ENCODE data around the gene DOCK9. TPM values are rescaled to one million over a fixed set of nuclear protein-coding genes. Genes with fewer than 3 reads are reported as not detected.

The DOCK9 gene
- total RNA-seq, 1 experiment from 2014 or later: 36.6 TPM

GRCh38 chr13:98831236-98831635 is 146.6 kb downstream of the DOCK9 start:
- no peak overlapping the region; the same call in 1 of the 2 replicates for H3K27ac Mint-ChIP-seq

GRCh38 chr13:98829541-98829940 is 148.3 kb downstream of the DOCK9 start:
- H3K27me3 Mint-ChIP-seq (ENCODE audit: low read depth): no peaks in the 10 kb centered on the region
- H3K9me3 Mint-ChIP-seq: peaks cover 3% of the 10 kb centered on the region; the same call in 1 of the 2 replicates
- peaks cover 36% of the 10 kb centered on the region for H3K4me1 Mint-ChIP-seq
- no peak overlapping the region for H3K27ac Mint-ChIP-seq
- CTCF ChIA-PET: interaction anchor here (4.3 kb wide), 1 partner anchor 10 kb away, joined by 40 read pairs; no protein-coding TSS in a partner anchor
- TF ChIP-seq CREB1 (CRISPR knock-in tag; IDR thresholded peaks at IDR 0.05) (no peak), HMGXB4 (CRISPR knock-in tag; IDR thresholded peaks at IDR 0.05) (no peak), NFYB (CRISPR knock-in tag; conservative IDR thresholded peaks at IDR 0.05; ENCODE audit: low read depth) (no peak)
- POLR2A ChIA-PET: no interaction called here
- H3K4me3 Mint-ChIP-seq: no peak overlapping the region
- DNase-seq (ENCODE audit: low spot score) (no peak), ATAC-seq (no peak)
- peaks cover 3% of the 10 kb centered on the region for H3K36me3 Mint-ChIP-seq

More at GRCh38 chr13:98831236-98831635, 146.6 kb downstream of the DOCK9 start:
- ATAC-seq (no peak), DNase-seq (ENCODE audit: low spot score) (no peak)
- Mint-ChIP-seq H3K4me1 (peaks cover 33% of the 10 kb centered on the region), H3K9me3 (peaks cover 3% of the 10 kb centered on the region; the same call in 1 of the 2 replicates), H3K4me3 (no peak overlapping the region), H3K36me3 (peaks cover 3% of the 10 kb centered on the region), H3K27me3 (ENCODE audit: low read depth) (no peaks in the 10 kb centered on the region)
- no peak for TF ChIP-seq ESRRA (CRISPR knock-in tag; IDR thresholded peaks at IDR 0.05; ENCODE audit: borderline replicate concordance)
- CTCF ChIA-PET: interaction anchor here (2.6 kb wide), 1 partner anchor 9 kb away, joined by 9 read pairs; no protein-coding TSS in a partner anchor
- POLR2A ChIA-PET: no interaction called here

GRCh38 chr13:98828614-98829013 is 149.2 kb downstream of the DOCK9 start:
- DNase-seq (ENCODE audit: low spot score): no peak
- no peak for ATAC-seq
- Mint-ChIP-seq H3K27me3 (ENCODE audit: low read depth) (no peaks in the 10 kb centered on the region), H3K9me3 (peaks cover 3% of the 10 kb centered on the region; the same call in 1 of the 2 replicates), H3K27ac (no peak overlapping the region), H3K36me3 (peaks cover 3% of the 10 kb centered on the region), H3K4me1 (peaks cover 27% of the 10 kb centered on the region), H3K4me3 (no peak overlapping the region)
- ChIA-PET POLR2A (no interaction called here), CTCF (interaction anchor here (0.9 to 4.3 kb wide), 4 partner anchors 11 to 437 kb away, joined by 3 to 40 read pairs (median 3); no protein-coding TSS in a partner anchor)
- no peak for TF ChIP-seq ATF1 (CRISPR knock-in tag; IDR thresholded peaks at IDR 0.05)
- TF ChIP-seq NR1H2 (CRISPR knock-in tag; IDR thresholded peaks at IDR 0.05): no peak
- no peak for TF ChIP-seq ESRRA (CRISPR knock-in tag; IDR thresholded peaks at IDR 0.05; ENCODE audit: borderline replicate concordance)
- no peak for TF ChIP-seq RORB (CRISPR knock-in tag; IDR thresholded peaks at IDR 0.05)
- no peak for TF ChIP-seq SP1 (CRISPR knock-in tag; conservative IDR thresholded peaks at IDR 0.05)
- no peak for TF ChIP-seq E2F4 (CRISPR knock-in tag; IDR thresholded peaks at IDR 0.05; ENCODE audit: borderline replicate concordance, low read depth)
- no peak for TF ChIP-seq CDX4 (CRISPR knock-in tag; IDR thresholded peaks at IDR 0.05; ENCODE audit: borderline replicate concordance)
- TF ChIP-seq ATF2 (CRISPR knock-in tag; IDR thresholded peaks at IDR 0.05; ENCODE audit: borderline replicate concordance, low read depth): no peak
- no peak for TF ChIP-seq NFE2L1 (CRISPR knock-in tag; IDR thresholded peaks at IDR 0.05)
- no peak for TF ChIP-seq GTF2I (CRISPR knock-in tag; conservative IDR thresholded peaks at IDR 0.05)
- TF ChIP-seq ZMAT4 (CRISPR knock-in tag; IDR thresholded peaks at IDR 0.05): no peak
- no peak for TF ChIP-seq ZNF425 (CRISPR knock-in tag; conservative IDR thresholded peaks at IDR 0.05)
- TF ChIP-seq ZNF671 (CRISPR knock-in tag; IDR thresholded peaks at IDR 0.05): no peak
- no peak for TF ChIP-seq MLX (CRISPR knock-in tag; IDR thresholded peaks at IDR 0.05)
- no peak for TF ChIP-seq ZNF281 (CRISPR knock-in tag; IDR thresholded peaks at IDR 0.05)
- TF ChIP-seq MAX (CRISPR knock-in tag; IDR thresholded peaks at IDR 0.05): no peak

Measured in WTC11 (cell line).